A549 (cell line): ENCODE data around the gene JKAMP. TPM values are rescaled to one million over a fixed set of nuclear protein-coding genes. Genes with fewer than 3 reads are reported as not detected.

Experiments used
- ATAC-seq, 2 experiments: fragments of 200-7000 bp in 1 of 2; fragments of >200 bp in 1 of 2; cut with Nextera tagmentation in 1 of 2; cut with Tn5 transposase in 1 of 2; 3 replicates each; pipeline versions ENCODE4 v1.8.0 to v1.9.1; 2018 to 2020; ENCODE audit warnings: mild to moderate bottlenecking in 1 of 2, moderate library complexity in 1 of 2
- CTCF ChIA-PET: fragments of 300-600 bp; sonication (Branson Sonifier 250); formaldehyde crosslinking; extraction: SDS; loops from one replicate; lab custom pipeline; 2021; ENCODE audit warnings: antibody characterized with exemption, inconsistent platforms; lab: Yijun Ruan, JAX
- POLR2A ChIA-PET: fragments of 350-600 bp; formaldehyde crosslinking; extraction: SDS; loops from one replicate; lab custom pipeline; 2021; ENCODE audit warnings: antibody characterized with exemption, inconsistent platforms; lab: Yijun Ruan, JAX
- DNase-seq, 2 experiments: peaks; one replicate each; pipeline versions ENCODE4 v3.0.0 to v3.0.0-alpha.2; 2011 to 2016; ENCODE audit warnings: low read depth in 1 of 2, low spot score in 1 of 2
- FAIRE-seq: peaks from 2 replicates; lab custom pipeline; 2011; peaks lifted over from hg19 to GRCh38; lab: Jason Lieb, UNC
- H3K27ac ChIP-seq, 2 experiments: fragments of >200 bp; sonication (Bioruptor Twin); formaldehyde crosslinking; 3 replicates each; pipeline ENCODE4 v1.5.1; 2016 to 2017
- H3K4me1 ChIP-seq: fragments of >200 bp; sonication (Bioruptor Twin); formaldehyde crosslinking; 3 replicates; pipeline ENCODE4 v1.6.1; 2016
- H3K4me2 ChIP-seq: fragments of >200 bp; sonication (Bioruptor Twin); formaldehyde crosslinking; 3 replicates; pipeline ENCODE4 v1.6.1; 2016
- H3K4me3 ChIP-seq: fragments of >200 bp; sonication (Bioruptor Twin); formaldehyde crosslinking; 3 replicates; pipeline ENCODE4 v1.5.1; 2016
- H3K9me3 ChIP-seq: fragments of >200 bp; sonication (Bioruptor Twin); formaldehyde crosslinking; 3 replicates; pipeline ENCODE4 v1.6.1; 2016
- BCL3 ChIP-seq: fragments of >200 bp; sonication (Bioruptor Twin); formaldehyde crosslinking; IDR thresholded peaks from 3 replicates; pipeline ENCODE4 v1.6.1; 2016
- CBX2 ChIP-seq: fragments of 200-600 bp; sonication (generic); IDR thresholded peaks from 2 replicates; pipeline ENCODE4 v1.6.1; 2016; ENCODE audit warnings: low read depth, mild to moderate bottlenecking, borderline replicate concordance
- CHD2 ChIP-seq: fragments of 150-350 bp; IDR thresholded peaks from 2 replicates; pipeline ENCODE4 v1.6.1; 2014; ENCODE audit warnings: low read length; ENCODE audit not compliant: partially characterized antibody
- CHD4 ChIP-seq: fragments of 200-600 bp; sonication (generic); IDR thresholded peaks from 2 replicates; pipeline ENCODE4 v1.6.1; 2016; ENCODE audit warnings: antibody characterized with exemption, mild to moderate bottlenecking, borderline replicate concordance
- EHF ChIP-seq: fragments of 250-450 bp; sonication (Bioruptor Pico); IDR thresholded peaks from 2 replicates; pipeline ENCODE4 v1.5.0; 2020; ENCODE audit warnings: mild to moderate bottlenecking
- ESRRA ChIP-seq: fragments of 150-350 bp; IDR thresholded peaks from 2 replicates; pipeline ENCODE4 v1.6.1; 2014; ENCODE audit warnings: mild to moderate bottlenecking, low read length, borderline replicate concordance
- FOSL2 ChIP-seq, 2 experiments: fragments of 450-650 bp in 1 of 2; fragments of >200 bp in 1 of 2; sonication (Bioruptor Twin) in 1 of 2; formaldehyde crosslinking; IDR thresholded peaks; 2 replicates each; pipeline versions ENCODE4 v1.5.0 to v1.6.1; 2016 to 2020; ENCODE audit warnings: mild to moderate bottlenecking in 1 of 2, moderate library complexity in 1 of 2
- FOXS1 ChIP-seq: fragments of 250-450 bp; sonication (Bioruptor Pico); IDR thresholded peaks from 2 replicates; pipeline ENCODE4 v1.5.0; 2020; ENCODE audit warnings: mild to moderate bottlenecking, moderate library complexity
- HDAC2 ChIP-seq: fragments of 200-600 bp; sonication (generic); IDR thresholded peaks from 2 replicates; pipeline ENCODE4 v1.6.1; 2016
- HMGXB4 ChIP-seq: fragments of 250-450 bp; sonication (Bioruptor Pico); IDR thresholded peaks from 2 replicates; pipeline ENCODE4 v1.5.0; 2021; ENCODE audit warnings: mild to moderate bottlenecking, moderate library complexity, borderline replicate concordance
- HOXB13 ChIP-seq: fragments of 250-450 bp; sonication (Bioruptor Pico); IDR thresholded peaks from 2 replicates; pipeline ENCODE4 v1.5.0; 2020; ENCODE audit warnings: low read depth, mild to moderate bottlenecking, moderate library complexity
- HOXB5 ChIP-seq: fragments of 250-450 bp; sonication (Bioruptor Pico); IDR thresholded peaks from 2 replicates; pipeline ENCODE4 v1.5.0; 2020; ENCODE audit warnings: mild to moderate bottlenecking, moderate library complexity
- JUN ChIP-seq, 2 experiments: fragments of >200 bp; sonication (Bioruptor Twin); formaldehyde crosslinking; IDR thresholded peaks; 2 replicates in 1 of 2; 3 replicates in 1 of 2; pipeline ENCODE4 v1.6.1; 2016 to 2017
- KDM1A ChIP-seq: fragments of 200-600 bp; sonication (generic); IDR thresholded peaks from 2 replicates; pipeline ENCODE4 v1.6.1; 2016; ENCODE audit warnings: low read depth, mild to moderate bottlenecking
- MAFK ChIP-seq: fragments of 450-650 bp; IDR thresholded peaks from 2 replicates; pipeline ENCODE4 v1.6.1; 2014; ENCODE audit not compliant: partially characterized antibody
- MAZ ChIP-seq: fragments of 150-350 bp; IDR thresholded peaks from 2 replicates; pipeline ENCODE4 v1.6.1; 2014; ENCODE audit warnings: antibody characterized with exemption, low read depth, low read length, borderline replicate concordance
- MYC ChIP-seq: IDR thresholded peaks from 2 replicates; pipeline ENCODE4 v1.6.1; 2012; ENCODE audit warnings: mild to moderate bottlenecking, inconsistent platforms, low read length, improper control_type of control experiment, borderline replicate concordance
- NFE2L2 ChIP-seq: fragments of 150-350 bp; conservative IDR thresholded peaks from 2 replicates; pipeline ENCODE4 v1.6.1; 2014; ENCODE audit warnings: low read length
- RAD21 ChIP-seq, 2 experiments: fragments of >200 bp in 1 of 2; sonication (Bioruptor Twin) in 1 of 2; formaldehyde crosslinking in 1 of 2; IDR thresholded peaks in 1 of 2; conservative IDR thresholded peaks in 1 of 2; 2 replicates in 1 of 2; 3 replicates in 1 of 2; pipeline ENCODE4 v1.6.1; 2012 to 2018; ENCODE audit warnings: inconsistent platforms in 1 of 2
- RARB ChIP-seq: fragments of 250-450 bp; sonication (Bioruptor Pico); IDR thresholded peaks from 2 replicates; pipeline ENCODE4 v1.8.0; 2021; ENCODE audit warnings: mild to moderate bottlenecking, moderate library complexity
- RCOR1 ChIP-seq: fragments of 150-350 bp; IDR thresholded peaks from 2 replicates; pipeline ENCODE4 v1.6.1; 2014; ENCODE audit warnings: antibody characterized with exemption, low read length, low read depth
- REST ChIP-seq: fragments of 200-600 bp; sonication (generic); IDR thresholded peaks from 2 replicates; pipeline ENCODE4 v1.6.1; 2016; ENCODE audit warnings: antibody characterized with exemption, mild to moderate bottlenecking, moderate library complexity
- RFX5 ChIP-seq: fragments of 450-650 bp; IDR thresholded peaks from 2 replicates; pipeline ENCODE4 v1.7.1; 2014; ENCODE audit warnings: antibody characterized with exemption, mild to moderate bottlenecking, moderate library complexity
- SREBF2 ChIP-seq: fragments of 450-650 bp; IDR thresholded peaks from 2 replicates; pipeline ENCODE4 v1.6.1; 2014; ENCODE audit warnings: mild to moderate bottlenecking, moderate library complexity
- TFCP2L1 ChIP-seq: fragments of 250-450 bp; sonication (Bioruptor Pico); IDR thresholded peaks from 2 replicates; pipeline ENCODE4 v1.5.0; 2021; ENCODE audit warnings: mild to moderate bottlenecking
- TP53 ChIP-seq: fragments of 250-450 bp; sonication (Bioruptor Pico); IDR thresholded peaks from 2 replicates; pipeline ENCODE4 v1.5.0; 2021; ENCODE audit warnings: mild to moderate bottlenecking, moderate library complexity
- ZSCAN20 ChIP-seq: fragments of 250-450 bp; sonication (Bioruptor Pico); IDR thresholded peaks from 2 replicates; pipeline ENCODE4 v1.8.0; 2022; ENCODE audit warnings: mild to moderate bottlenecking, moderate library complexity
- WGBS: methylation state at CpG from one replicate; pipeline ENCODE4 v1.1.6; 2017; ENCODE audit errors: missing lambda C conversion rate; 5-methylcytosine and 5-hydroxymethylcytosine counted together
- polyA plus RNA-seq, 4 experiments: library from polyadenylated mRNA; depleted of rRNA in 3 of 4; stranded (reverse); fragments of >200 nt; fragmentation: RNase III in 1 of 4; extraction: RNeasy Plus Mini Kit Qiagen cat#74134 plus additional on column Dnase treatment in 1 of 4; gene quantifications; 2 replicates in 3 of 4; 3 replicates in 1 of 4; pipeline ENCODE4 v1.2.3, GENCODE V29; 2011 to 2017

Gene JKAMP
- polyA plus RNA-seq, 2 of the 4 experiments (the other 2 are of a cell fraction), result 89.4 to 266 TPM

DNA sequence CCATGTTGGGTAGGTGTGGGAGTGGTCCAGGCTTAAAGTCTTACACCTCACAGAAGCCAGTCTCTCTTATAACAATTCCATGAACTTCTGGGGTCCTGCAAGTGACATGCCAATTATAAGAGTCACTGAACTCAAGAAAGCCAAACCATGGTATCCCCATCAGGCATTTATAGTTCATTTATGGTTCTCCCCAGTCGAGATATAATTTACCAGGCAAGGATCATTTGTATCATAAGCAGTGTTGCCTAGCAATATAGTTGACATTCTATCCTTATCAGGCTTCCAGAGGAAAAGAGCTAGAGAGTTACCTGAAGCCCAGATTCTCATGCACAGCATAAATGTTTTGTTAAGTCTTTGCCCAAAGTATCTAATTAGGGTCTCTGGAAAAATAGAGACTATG is 8.1 kb downstream of the JKAMP start:
- WGBS, result 91% methylated on average over 1 of the region's 1 CpG
- H3K4me3 ChIP-seq, result no peak overlapping the region
- no peak for DNase-seq
- no peak for FAIRE-seq
- ChIA-PET POLR2A (no interaction called here), CTCF (interaction anchor here (1.2 to 1.4 kb wide), 2 partner anchors 8 to 13 kb away, joined by 3 to 4 read pairs; partner anchors contain the start of genes JKAMP and L3HYPDH)
- no peak overlapping the region for H3K27ac ChIP-seq
- H3K4me1 ChIP-seq, result no peaks in the 10 kb centered on the region
- TF ChIP-seq CBX2, result no peak
- TF ChIP-seq BCL3, result no peak
- TF ChIP-seq HOXB5 (CRISPR knock-in tag), result no peak
- no peak for TF ChIP-seq MAFK
- no peak for TF ChIP-seq RFX5
- TF ChIP-seq TFCP2L1 (CRISPR knock-in tag), result no peak
- TF ChIP-seq TP53 (CRISPR knock-in tag), result no peak
- no peak for TF ChIP-seq FOXS1 (CRISPR knock-in tag)
- no peak for TF ChIP-seq HOXB13 (CRISPR knock-in tag)
- no peak for TF ChIP-seq JUN (IDR thresholded peaks at IDR 0.05)
- no peak for TF ChIP-seq CHD2
- no peak for TF ChIP-seq FOSL2 (IDR thresholded peaks at IDR 0.05)
- TF ChIP-seq FOSL2 (CRISPR knock-in tag; IDR thresholded peaks at IDR 0.05), result no peak
- TF ChIP-seq ESRRA, result no peak
- ATAC-seq, result no peak
- H3K4me2 ChIP-seq, result no peak overlapping the region
- no peaks in the 10 kb centered on the region for H3K9me3 ChIP-seq

- FAIRE-seq, result no peak
- no peak overlapping the region for H3K27ac ChIP-seq
- no peak for ATAC-seq
- no peaks in the 10 kb centered on the region for H3K9me3 ChIP-seq
- no peak overlapping the region for H3K4me3 ChIP-seq
- CTCF ChIA-PET, result no interaction called here
- POLR2A ChIA-PET, result no interaction called here
- WGBS, result 97% methylated on average over 3 of the region's 3 CpGs
- no peaks in the 10 kb centered on the region for H3K4me1 ChIP-seq
- no peak overlapping the region for H3K4me2 ChIP-seq
- no peak for DNase-seq
- TF ChIP-seq ZSCAN20 (no peak), FOXS1 (CRISPR knock-in tag) (no peak), EHF (CRISPR knock-in tag) (no peak), HMGXB4 (no peak), SREBF2 (no peak), MAZ (no peak), RFX5 (no peak), RCOR1 (no peak), BCL3 (no peak), RAD21 (conservative IDR thresholded peaks at IDR 0.05 in 1 of 2, IDR thresholded peaks at IDR 0.05 in 1 of 2) (no peak), NFE2L2 (no peak), RARB (no peak), KDM1A (no peak), HOXB5 (CRISPR knock-in tag) (no peak), REST (no peak), TP53 (CRISPR knock-in tag) (no peak), MYC (no peak), CHD4 (no peak), HDAC2 (no peak)
Measured at GRCh38 chr14:59500732-59501131, 16.4 kb downstream of the JKAMP start.
